ENCODE data around the gene ATP8A1. TPM values are rescaled to one million over a fixed set of nuclear protein-coding genes. Genes with fewer than 3 reads are reported as not detected.

ATP8A1 gene
- total RNA-seq, 2 donors from 2014 or later = 37.4 to 70.9 TPM

GRCh38 chr4:42603862-42604261, 53.0 kb downstream of the ATP8A1 start:
- intact Hi-C loops (cut with DNase I) = no loop called here
- 93 to 96% methylated on average over 2 of the region's 2 CpGs for WGBS, 2 donors
- no peaks in the 10 kb centered on the region for H3K36me3 ChIP-seq (replicated peaks in 1 of 2; ENCODE audit: insufficient read depth in 1 of 2, low read depth in 2 of 2)
- TF ChIP-seq, protein P1, sequence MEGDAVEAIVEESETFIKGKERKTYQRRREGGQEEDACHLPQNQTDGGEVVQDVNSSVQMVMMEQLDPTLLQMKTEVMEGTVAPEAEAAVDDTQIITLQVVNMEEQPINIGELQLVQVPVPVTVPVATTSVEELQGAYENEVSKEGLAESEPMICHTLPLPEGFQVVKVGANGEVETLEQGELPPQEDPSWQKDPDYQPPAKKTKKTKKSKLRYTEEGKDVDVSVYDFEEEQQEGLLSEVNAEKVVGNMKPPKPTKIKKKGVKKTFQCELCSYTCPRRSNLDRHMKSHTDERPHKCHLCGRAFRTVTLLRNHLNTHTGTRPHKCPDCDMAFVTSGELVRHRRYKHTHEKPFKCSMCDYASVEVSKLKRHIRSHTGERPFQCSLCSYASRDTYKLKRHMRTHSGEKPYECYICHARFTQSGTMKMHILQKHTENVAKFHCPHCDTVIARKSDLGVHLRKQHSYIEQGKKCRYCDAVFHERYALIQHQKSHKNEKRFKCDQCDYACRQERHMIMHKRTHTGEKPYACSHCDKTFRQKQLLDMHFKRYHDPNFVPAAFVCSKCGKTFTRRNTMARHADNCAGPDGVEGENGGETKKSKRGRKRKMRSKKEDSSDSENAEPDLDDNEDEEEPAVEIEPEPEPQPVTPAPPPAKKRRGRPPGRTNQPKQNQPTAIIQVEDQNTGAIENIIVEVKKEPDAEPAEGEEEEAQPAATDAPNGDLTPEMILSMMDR (IDR thresholded peaks at IDR 0.05) = no peak
- no peak for TF ChIP-seq POLR2A (IDR thresholded peaks at IDR 0.05)
- DNase-seq = no peak
- no peaks in the 10 kb centered on the region for H3K27me3 ChIP-seq
- no peak for ATAC-seq
- H3K27ac ChIP-seq = no peak overlapping the region
- H3K4me3 ChIP-seq = no peak overlapping the region
- no peaks in the 10 kb centered on the region for H3K4me1 ChIP-seq
- no peaks in the 10 kb centered on the region for H3K9me3 ChIP-seq

DNA sequence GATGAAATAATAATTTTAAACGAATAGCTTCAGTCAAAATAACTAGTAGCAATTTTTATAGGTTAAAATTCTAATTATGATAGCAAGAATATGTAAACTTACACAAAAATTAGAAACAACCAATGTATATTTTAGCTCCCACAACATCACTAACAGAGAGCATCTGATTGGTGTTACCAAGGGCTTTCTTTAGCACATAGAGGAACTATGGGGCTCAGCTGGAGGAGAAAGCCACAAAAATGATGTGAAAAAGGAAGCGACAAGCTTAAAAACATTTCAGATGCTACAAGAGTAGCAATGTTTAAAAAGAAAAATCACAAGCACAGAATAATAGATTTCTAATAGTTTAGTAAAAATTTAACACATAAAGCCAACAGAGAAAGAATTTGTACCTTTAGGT, 56.3 kb downstream of the ATP8A1 start:
- no peak for ATAC-seq
- Histone ChIP-seq H3K4me1 (no peaks in the 10 kb centered on the region), H3K9me3 (no peaks in the 10 kb centered on the region), H3K36me3 (replicated peaks in 1 of 2; ENCODE audit: insufficient read depth in 1 of 2, low read depth in 2 of 2) (no peaks in the 10 kb centered on the region), H3K27me3 (no peaks in the 10 kb centered on the region), H3K27ac (no peak overlapping the region), H3K4me3 (no peak overlapping the region)
- no peak for DNase-seq
- whole genome bisulfite sequencing, 2 donors = 79 to 94% methylated on average over 2 of the region's 2 CpGs
- intact Hi-C loops (cut with DNase I) = no loop called here
- TF ChIP-seq POLR2A (IDR thresholded peaks at IDR 0.05) = no peak
- TF ChIP-seq, protein P1 (IDR thresholded peaks at IDR 0.05) = no peak

- no peaks in the 10 kb centered on the region for H3K9me3 ChIP-seq
Observed at GRCh38 chr4:42596918-42597317, 60.0 kb downstream of the ATP8A1 start.

GRCh38 chr4:42594888-42595287, 62.0 kb downstream of the ATP8A1 start:
- H3K4me3 ChIP-seq = no peak overlapping the region
- ATAC-seq (no peak), DNase-seq (no peak)
- intact Hi-C loops (cut with DNase I) = no loop called here
- H3K9me3 ChIP-seq = no peaks in the 10 kb centered on the region
- H3K4me1 ChIP-seq = no peaks in the 10 kb centered on the region
- no peak overlapping the region for H3K27ac ChIP-seq
- 72 to 81% methylated on average over 1 of the region's 1 CpG for WGBS, 2 donors
- no peak for TF ChIP-seq POLR2A (IDR thresholded peaks at IDR 0.05)
- TF ChIP-seq, protein P1 (IDR thresholded peaks at IDR 0.05) = no peak
- no peaks in the 10 kb centered on the region for H3K27me3 ChIP-seq
- no peaks in the 10 kb centered on the region for H3K36me3 ChIP-seq (replicated peaks in 1 of 2; ENCODE audit: insufficient read depth in 1 of 2, low read depth in 2 of 2)

More at GRCh38 chr4:42596918-42597317, 60.0 kb downstream of the ATP8A1 start:
- ATAC-seq (no peak), DNase-seq (no peak)
- H3K4me3 ChIP-seq = no peak overlapping the region
- H3K36me3 ChIP-seq (replicated peaks in 1 of 2; ENCODE audit: insufficient read depth in 1 of 2, low read depth in 2 of 2) = no peaks in the 10 kb centered on the region
- H3K27me3 ChIP-seq = no peaks in the 10 kb centered on the region
- no peaks in the 10 kb centered on the region for H3K4me1 ChIP-seq
- 72 to 84% methylated on average over 2 of the region's 2 CpGs for WGBS, 2 donors
- no peak overlapping the region for H3K27ac ChIP-seq
- intact Hi-C loops (cut with DNase I) = no loop called here
- no peak for TF ChIP-seq POLR2A (IDR thresholded peaks at IDR 0.05)
- TF ChIP-seq, protein P1 (IDR thresholded peaks at IDR 0.05) = no peak

GRCh38 chr4:42588909-42589308, 68.0 kb downstream of the ATP8A1 start:
- H3K9me3 ChIP-seq = no peaks in the 10 kb centered on the region
- no peak overlapping the region for H3K4me3 ChIP-seq
- intact Hi-C loops (cut with DNase I) = no loop called here
- no peaks in the 10 kb centered on the region for H3K36me3 ChIP-seq (replicated peaks in 1 of 2; ENCODE audit: insufficient read depth in 1 of 2, low read depth in 2 of 2)
- DNase-seq = no peak
- H3K27ac ChIP-seq = no peak overlapping the region
- ATAC-seq = no peak
- TF ChIP-seq, protein P1 (IDR thresholded peaks at IDR 0.05) = no peak
- no peak for TF ChIP-seq POLR2A (IDR thresholded peaks at IDR 0.05)
- WGBS, 2 donors = 95 to 96% methylated on average over 2 of the region's 2 CpGs
- H3K4me1 ChIP-seq = no peaks in the 10 kb centered on the region
- no peaks in the 10 kb centered on the region for H3K27me3 ChIP-seq

Data from body of pancreas (tissue), 4 donors.